Hematopoietic multipotent progenitor cell treated with erythropoietin and hydrocortisone succinate and interleukin-3 and kit ligand, for 15 days (in vitro differentiated cells): ENCODE measurements around the gene WNT7A.

ENCODE experiments used
- DNase-seq: peaks from one replicate; pipeline ENCODE4 v3.0.0-alpha.2; 2015; ENCODE audit warnings: low spot score

The WNT7A gene

GRCh38 chr3:13845806-13846205 lies 34.1 kb downstream of the WNT7A start:
- no peak for DNase-seq

GRCh38 chr3:13844911-13845310 lies 35.0 kb downstream of the WNT7A start:
- no peak for DNase-seq

GRCh38 chr3:13844286-13844685 lies 35.6 kb downstream of the WNT7A start:
- DNase-seq = no peak

- DNase-seq = no peak
These were observed 36.5 kb downstream of the WNT7A start for GRCh38 chr3:13843351-13843750.

- DNase-seq = no peak
These were observed 37.6 kb downstream of the WNT7A start for GRCh38 chr3:13842226-13842625.

- no peak for DNase-seq
These were observed 38.0 kb downstream of the WNT7A start for GRCh38 chr3:13841826-13842225.

- no peak for DNase-seq
These were observed 38.7 kb downstream of the WNT7A start for GRCh38 chr3:13841141-13841540.

- DNase-seq = no peak
These were observed 39.4 kb downstream of the WNT7A start for GRCh38 chr3:13840456-13840855.

GRCh38 chr3:13839726-13840340 lies 40.0 kb downstream of the WNT7A start:
- no peak for DNase-seq

GRCh38 chr3:13839253-13839652 lies 40.6 kb downstream of the WNT7A start:
- DNase-seq = no peak

- no peak for DNase-seq
These were observed 41.5 kb downstream of the WNT7A start for GRCh38 chr3:13838421-13838820.

- no peak for DNase-seq
These were observed 42.1 kb downstream of the WNT7A start for GRCh38 chr3:13837751-13838150.

GRCh38 chr3:13836658-13837587 lies 42.9 kb downstream of the WNT7A start:
- no peak for DNase-seq

GRCh38 chr3:13835246-13835645 lies 44.6 kb downstream of the WNT7A start:
- no peak for DNase-seq

GRCh38 chr3:13834258-13835035 lies 45.4 kb downstream of the WNT7A start:
- no peak for DNase-seq

- DNase-seq = no peak
These were observed 46.2 kb downstream of the WNT7A start for GRCh38 chr3:13833506-13834257.

GRCh38 chr3:13832130-13832529 lies 47.7 kb downstream of the WNT7A start:
- no peak for DNase-seq

GRCh38 chr3:13831386-13831996 lies 48.4 kb downstream of the WNT7A start:
- DNase-seq = no peak

- no peak for DNase-seq
These were observed 50.6 kb downstream of the WNT7A start for GRCh38 chr3:13829311-13829710.

- DNase-seq = no peak
These were observed 51.2 kb downstream of the WNT7A start for GRCh38 chr3:13828501-13829265.

- no peak for DNase-seq
These were observed 52.2 kb downstream of the WNT7A start for GRCh38 chr3:13827699-13828098.
